Panc1 (cell line): ENCODE data around the gene SMPD4.

Experiments used
- CTCF ChIP-seq: fragments of 450-650 bp; IDR thresholded peaks from 2 replicates; pipeline ENCODE4 v1.5.1; 2017; ENCODE audit warnings: mild to moderate bottlenecking
- POLR2AphosphoS5 ChIP-seq: IDR thresholded peaks from 2 replicates; pipeline ENCODE4 v1.6.1; 2012; ENCODE audit warnings: mild to moderate bottlenecking, low read depth, low read length, moderate library complexity
- REST ChIP-seq, 2 experiments: IDR thresholded peaks; 2 replicates each; pipeline ENCODE4 v1.6.1; 2011 to 2012; ENCODE audit warnings: low read depth in 2 of 2, control low read depth in 1 of 2, low read length in 1 of 2, mild to moderate bottlenecking in 1 of 2, moderate library complexity in 1 of 2; ENCODE audit not compliant: insufficient read depth in 1 of 2
- SIN3A ChIP-seq: IDR thresholded peaks from 2 replicates; pipeline ENCODE4 v1.6.1; 2012; ENCODE audit warnings: low read depth, mild to moderate bottlenecking, low read length, moderate library complexity, borderline replicate concordance; ENCODE audit not compliant: insufficient read depth

- TF ChIP-seq CTCF (no peak), POLR2AphosphoS5 (no peak), REST (IDR thresholded peaks at IDR 0.05; ENCODE audit: insufficient read depth in 1 of 2, low read depth in 2 of 2, low read length in 1 of 2) (no peak), SIN3A (no peak)
Observed at GRCh38 chr2:130135692-130136541, 45.5 kb downstream of the SMPD4 start.
